ENCODE results near the gene PGF. TPM values are rescaled to one million over a fixed set of nuclear protein-coding genes. Genes with fewer than 3 reads are reported as not detected.

Gene PGF
- total and polyA plus RNA-seq, 4 donors: 3.0 to 10.0 (median 6.8) TPM

- Histone ChIP-seq H3K9me3 (ENCODE audit: control insufficient read depth in 4 of 4, insufficient read depth in 3 of 4, low read length in 3 of 4) (peaks cover 0 to 1% (median 0%) of the 10 kb centered on the region in 4 donors), H3K36me3 (ENCODE audit: control insufficient read depth in 4 of 4, insufficient read depth in 4 of 4, low read length in 4 of 4) (peaks cover 45 to 58% (median 46%) of the 10 kb centered on the region in 4 donors), H3K27ac (ENCODE audit: low read depth in 1 of 2, low read length in 1 of 2) (no peak overlapping the region), H3K4me3 (no peak overlapping the region), H3K27me3 (ENCODE audit: control insufficient read depth in 3 of 3, insufficient read depth in 3 of 3, low read length in 2 of 3) (no peaks in the 10 kb centered on the region), H3K4me1 (ENCODE audit: control insufficient read depth in 5 of 5, insufficient read depth in 5 of 5, low read length in 5 of 5) (peaks cover 0 to 12% (median 4%) of the 10 kb centered on the region in 5 donors), H3K9ac (ENCODE audit: insufficient read depth in 1 of 2, low read length in 2 of 2) (no peak overlapping the region)
- ATAC-seq (ENCODE audit: insufficient read depth, low FRiP score): no peak
- 81 to 82% methylated on average over 10 of the region's 10 CpGs for WGBS, 2 donors
- DNase-seq: no peak
- TF ChIP-seq CTCF (IDR thresholded peaks at IDR 0.05; ENCODE audit: control extremely low read depth, extremely low read depth): no peak
Measured at GRCh38 chr14:74902941-74903705, 52.3 kb downstream of the PGF start.

DNA sequence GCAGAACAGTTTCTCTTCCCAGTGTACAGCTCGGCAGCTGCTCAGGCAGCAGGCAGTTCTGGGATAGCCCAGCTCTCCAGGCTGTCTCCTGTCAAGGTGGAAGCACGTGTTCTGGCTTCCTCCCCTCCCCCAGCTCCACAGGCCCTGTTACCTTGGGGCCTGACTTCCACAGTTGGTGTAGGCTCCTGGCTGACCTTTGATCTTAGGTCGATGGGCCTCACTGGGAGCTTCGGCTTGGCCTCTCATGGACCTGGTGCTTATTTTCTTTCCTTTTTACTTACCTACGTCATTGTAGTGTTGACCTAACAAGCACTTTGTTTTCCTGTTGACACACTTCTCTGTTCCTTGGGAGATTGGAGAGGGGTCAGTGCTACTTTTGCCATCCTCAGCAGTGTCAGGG is 56.7 kb downstream of the PGF start:
- DNase-seq: no peak
- H3K9ac ChIP-seq (ENCODE audit: insufficient read depth in 1 of 2, low read length in 2 of 2): no peak overlapping the region
- 82 to 86% methylated on average over 5 of the region's 5 CpGs for WGBS, 2 donors
- H3K27me3 ChIP-seq (ENCODE audit: control insufficient read depth in 3 of 3, insufficient read depth in 3 of 3, low read length in 2 of 3): no peaks in the 10 kb centered on the region
- no peak for TF ChIP-seq CTCF (IDR thresholded peaks at IDR 0.05; ENCODE audit: control extremely low read depth, extremely low read depth)
- H3K4me3 ChIP-seq: no peak overlapping the region
- no peak overlapping the region for H3K27ac ChIP-seq (ENCODE audit: low read depth in 1 of 2, low read length in 1 of 2)
- H3K36me3 ChIP-seq (ENCODE audit: control insufficient read depth in 4 of 4, insufficient read depth in 4 of 4, low read length in 4 of 4): peaks cover 56 to 77% (median 72%) of the 10 kb centered on the region in 4 donors
- H3K4me1 ChIP-seq (ENCODE audit: control insufficient read depth in 5 of 5, insufficient read depth in 5 of 5, low read length in 5 of 5): peaks cover 0 to 5% (median 0%) of the 10 kb centered on the region in 5 donors
- peaks cover 0 to 1% (median 0%) of the 10 kb centered on the region in 4 donors for H3K9me3 ChIP-seq (ENCODE audit: control insufficient read depth in 4 of 4, insufficient read depth in 3 of 4, low read length in 3 of 4)
- no peak for ATAC-seq (ENCODE audit: insufficient read depth, low FRiP score)

GRCh38 chr14:74898083-74898482 is 57.3 kb downstream of the PGF start:
- Histone ChIP-seq H3K27ac (ENCODE audit: low read depth in 1 of 2, low read length in 1 of 2) (no peak overlapping the region), H3K4me3 (no peak overlapping the region), H3K9me3 (ENCODE audit: control insufficient read depth in 4 of 4, insufficient read depth in 3 of 4, low read length in 3 of 4) (peaks cover 0 to 1% (median 0%) of the 10 kb centered on the region in 4 donors), H3K9ac (ENCODE audit: insufficient read depth in 1 of 2, low read length in 2 of 2) (no peak overlapping the region), H3K36me3 (ENCODE audit: control insufficient read depth in 4 of 4, insufficient read depth in 4 of 4, low read length in 4 of 4) (peaks cover 58 to 79% (median 77%) of the 10 kb centered on the region in 4 donors), H3K4me1 (ENCODE audit: control insufficient read depth in 5 of 5, insufficient read depth in 5 of 5, low read length in 5 of 5) (peaks cover 0 to 5% (median 0%) of the 10 kb centered on the region in 5 donors), H3K27me3 (ENCODE audit: control insufficient read depth in 3 of 3, insufficient read depth in 3 of 3, low read length in 2 of 3) (no peaks in the 10 kb centered on the region)
- no peak for DNase-seq
- WGBS, 2 donors: 57 to 81% methylated on average over 2 of the region's 2 CpGs
- no peak for TF ChIP-seq CTCF (IDR thresholded peaks at IDR 0.05; ENCODE audit: control extremely low read depth, extremely low read depth)
- no peak for ATAC-seq (ENCODE audit: insufficient read depth, low FRiP score)
